ENCODE measurements around the gene LUC7L. TPM values are rescaled to one million over a fixed set of nuclear protein-coding genes. Genes with fewer than 3 reads are reported as not detected.

The LUC7L gene
- total RNA-seq, 1 donor from 2014 or later: 74.1 TPM

DNA sequence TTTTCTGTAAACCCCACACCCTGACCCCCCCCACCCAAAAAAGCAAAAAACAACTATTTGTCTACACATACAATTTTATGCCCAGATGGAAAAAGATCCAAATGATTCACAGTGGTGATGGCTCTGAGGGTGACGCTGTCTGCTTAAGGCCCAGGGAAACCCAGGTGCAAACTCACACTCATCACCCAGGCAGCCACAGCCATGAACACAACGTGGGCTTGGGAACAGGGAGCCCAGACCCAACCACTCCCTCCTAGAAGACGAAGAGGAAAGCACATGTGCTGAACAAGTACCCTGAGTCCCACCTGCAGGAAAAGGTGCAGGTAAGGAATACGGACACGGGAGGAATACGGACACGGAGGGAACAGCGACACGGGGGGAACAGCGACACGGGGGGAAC lies 43.6 kb downstream of the LUC7L start:
- H2AFZ ChIP-seq (ENCODE audit: low read depth, low read length): no peak overlapping the region
- Mint-ChIP-seq H3K9me3 (ENCODE audit: unreplicated experiment) (no peaks in the 10 kb centered on the region), H3K4me3 (ENCODE audit: unreplicated experiment) (no peak overlapping the region), H3K27ac (ENCODE audit: unreplicated experiment) (no peak overlapping the region), H3K4me1 (ENCODE audit: low read depth, unreplicated experiment) (no peaks in the 10 kb centered on the region), H3K36me3 (ENCODE audit: low read depth, unreplicated experiment) (peaks cover 16% of the 10 kb centered on the region), H3K27me3 (ENCODE audit: low read depth, unreplicated experiment) (no peaks in the 10 kb centered on the region)
- no peak overlapping the region for H3K9ac ChIP-seq (ENCODE audit: low read length)
- no peak for TF ChIP-seq EZH2 (IDR thresholded peaks at IDR 0.05; ENCODE audit: insufficient read depth, low read length)
- TF ChIP-seq, protein P1, sequence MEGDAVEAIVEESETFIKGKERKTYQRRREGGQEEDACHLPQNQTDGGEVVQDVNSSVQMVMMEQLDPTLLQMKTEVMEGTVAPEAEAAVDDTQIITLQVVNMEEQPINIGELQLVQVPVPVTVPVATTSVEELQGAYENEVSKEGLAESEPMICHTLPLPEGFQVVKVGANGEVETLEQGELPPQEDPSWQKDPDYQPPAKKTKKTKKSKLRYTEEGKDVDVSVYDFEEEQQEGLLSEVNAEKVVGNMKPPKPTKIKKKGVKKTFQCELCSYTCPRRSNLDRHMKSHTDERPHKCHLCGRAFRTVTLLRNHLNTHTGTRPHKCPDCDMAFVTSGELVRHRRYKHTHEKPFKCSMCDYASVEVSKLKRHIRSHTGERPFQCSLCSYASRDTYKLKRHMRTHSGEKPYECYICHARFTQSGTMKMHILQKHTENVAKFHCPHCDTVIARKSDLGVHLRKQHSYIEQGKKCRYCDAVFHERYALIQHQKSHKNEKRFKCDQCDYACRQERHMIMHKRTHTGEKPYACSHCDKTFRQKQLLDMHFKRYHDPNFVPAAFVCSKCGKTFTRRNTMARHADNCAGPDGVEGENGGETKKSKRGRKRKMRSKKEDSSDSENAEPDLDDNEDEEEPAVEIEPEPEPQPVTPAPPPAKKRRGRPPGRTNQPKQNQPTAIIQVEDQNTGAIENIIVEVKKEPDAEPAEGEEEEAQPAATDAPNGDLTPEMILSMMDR (IDR thresholded peaks at IDR 0.05; ENCODE audit: insufficient read depth, low read depth, low read length): no peak
- H3K4me1 ChIP-seq (ENCODE audit: insufficient read depth, low read length): peaks cover 10% of the 10 kb centered on the region
- FAIRE-seq (no peak), DNase-seq (ENCODE audit: low read depth) (no peak)
- H3K27ac ChIP-seq (ENCODE audit: low read depth, low read length): no peak overlapping the region
- peaks cover 63% of the 10 kb centered on the region for H4K20me1 ChIP-seq (ENCODE audit: insufficient read depth, low read length)
- H3K4me2 ChIP-seq (ENCODE audit: low read length): no peak overlapping the region
- H3K36me3 ChIP-seq (ENCODE audit: insufficient read depth, low read length): peaks cover 22% of the 10 kb centered on the region
- no peak overlapping the region for H3K4me3 ChIP-seq (ENCODE audit: insufficient read depth, low read depth, low read length)
- H3K9me3 ChIP-seq (ENCODE audit: insufficient read depth, low read depth, low read length): no peaks in the 10 kb centered on the region
- no peaks in the 10 kb centered on the region for H3K27me3 ChIP-seq (ENCODE audit: insufficient read depth, low read length)
- no peaks in the 10 kb centered on the region for H3K79me2 ChIP-seq (ENCODE audit: insufficient read depth, low read length)

DNA sequence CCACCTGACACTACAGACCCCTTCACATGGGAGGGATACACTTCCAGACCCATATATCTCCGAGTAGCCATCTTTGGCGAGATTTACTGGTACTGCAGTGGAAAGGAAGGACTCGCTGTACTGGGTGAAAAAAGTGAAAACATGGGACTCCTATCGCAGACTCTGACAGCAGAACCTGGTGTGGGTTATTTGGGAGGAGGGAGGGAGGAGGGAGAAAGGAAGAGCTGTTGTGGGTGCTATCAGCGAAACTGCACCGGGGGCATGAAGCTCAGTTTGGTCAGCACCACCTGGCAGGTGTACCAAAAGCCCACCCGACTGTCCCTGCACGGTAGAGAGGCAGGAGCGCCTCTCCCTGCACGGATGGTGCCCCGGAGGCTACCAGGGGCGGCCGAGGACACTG lies 44.0 kb downstream of the LUC7L start:
- Histone ChIP-seq H3K27ac (ENCODE audit: low read depth, low read length) (no peak overlapping the region), H3K9me3 (ENCODE audit: insufficient read depth, low read depth, low read length) (no peaks in the 10 kb centered on the region), H3K27me3 (ENCODE audit: insufficient read depth, low read length) (no peaks in the 10 kb centered on the region), H3K9ac (ENCODE audit: low read length) (no peak overlapping the region), H2AFZ (ENCODE audit: low read depth, low read length) (no peak overlapping the region), H3K4me3 (ENCODE audit: insufficient read depth, low read depth, low read length) (no peak overlapping the region), H3K4me2 (ENCODE audit: low read length) (no peak overlapping the region), H3K79me2 (ENCODE audit: insufficient read depth, low read length) (no peaks in the 10 kb centered on the region), H3K4me1 (ENCODE audit: insufficient read depth, low read length) (peaks cover 10% of the 10 kb centered on the region), H3K36me3 (ENCODE audit: insufficient read depth, low read length) (peaks cover 22% of the 10 kb centered on the region), H4K20me1 (ENCODE audit: insufficient read depth, low read length) (peaks cover 58% of the 10 kb centered on the region)
- FAIRE-seq: no peak
- no peaks in the 10 kb centered on the region for H3K4me1 Mint-ChIP-seq (ENCODE audit: low read depth, unreplicated experiment)
- no peak overlapping the region for H3K27ac Mint-ChIP-seq (ENCODE audit: unreplicated experiment)
- TF ChIP-seq EZH2 (IDR thresholded peaks at IDR 0.05; ENCODE audit: insufficient read depth, low read length): no peak
- TF ChIP-seq, protein P1 (IDR thresholded peaks at IDR 0.05; ENCODE audit: insufficient read depth, low read depth, low read length): no peak
- peaks cover 15% of the 10 kb centered on the region for H3K36me3 Mint-ChIP-seq (ENCODE audit: low read depth, unreplicated experiment)
- no peaks in the 10 kb centered on the region for H3K9me3 Mint-ChIP-seq (ENCODE audit: unreplicated experiment)
- no peaks in the 10 kb centered on the region for H3K27me3 Mint-ChIP-seq (ENCODE audit: low read depth, unreplicated experiment)
- H3K4me3 Mint-ChIP-seq (ENCODE audit: unreplicated experiment): no peak overlapping the region
- no peak for DNase-seq (ENCODE audit: low read depth)

DNA sequence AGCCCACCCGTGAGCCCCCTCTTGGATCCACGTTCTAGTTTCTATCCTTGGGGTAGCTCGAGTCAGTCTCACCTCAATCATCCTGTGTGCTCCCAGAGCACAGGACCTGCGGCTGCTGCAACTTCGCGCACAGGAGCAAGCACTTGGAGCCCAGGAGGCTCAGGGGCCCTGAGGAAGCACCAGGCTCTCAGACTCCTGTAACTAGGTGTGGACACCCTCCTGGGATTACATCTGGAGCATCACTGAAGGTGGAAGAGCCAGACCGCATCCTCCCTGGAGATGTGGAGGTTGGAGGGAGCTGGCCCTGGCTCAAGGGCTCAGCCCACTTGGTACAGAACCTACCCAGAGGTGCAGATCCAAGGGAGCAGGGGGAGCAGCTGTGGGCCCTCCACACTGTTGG lies 46.2 kb downstream of the LUC7L start:
- H3K36me3 Mint-ChIP-seq (ENCODE audit: low read depth, unreplicated experiment): peaks cover 2% of the 10 kb centered on the region
- H3K4me2 ChIP-seq (ENCODE audit: low read length): no peak overlapping the region
- no peak overlapping the region for H3K27ac Mint-ChIP-seq (ENCODE audit: unreplicated experiment)
- peaks cover 15% of the 10 kb centered on the region for H3K27me3 ChIP-seq (ENCODE audit: insufficient read depth, low read length)
- no peak overlapping the region for H3K9ac ChIP-seq (ENCODE audit: low read length)
- H3K4me3 ChIP-seq (ENCODE audit: insufficient read depth, low read depth, low read length): no peak overlapping the region
- peaks cover 10% of the 10 kb centered on the region for H3K4me1 ChIP-seq (ENCODE audit: insufficient read depth, low read length)
- H3K79me2 ChIP-seq (ENCODE audit: insufficient read depth, low read length): no peaks in the 10 kb centered on the region
- FAIRE-seq (no peak), DNase-seq (ENCODE audit: low read depth) (no peak)
- no peak overlapping the region for H3K27ac ChIP-seq (ENCODE audit: low read depth, low read length)
- H3K36me3 ChIP-seq (ENCODE audit: insufficient read depth, low read length): peaks cover 9% of the 10 kb centered on the region
- H4K20me1 ChIP-seq (ENCODE audit: insufficient read depth, low read length): peaks cover 42% of the 10 kb centered on the region
- H3K4me3 Mint-ChIP-seq (ENCODE audit: unreplicated experiment): no peak overlapping the region
- H3K27me3 Mint-ChIP-seq (ENCODE audit: low read depth, unreplicated experiment): peaks cover 12% of the 10 kb centered on the region
- no peak overlapping the region for H2AFZ ChIP-seq (ENCODE audit: low read depth, low read length)
- no peaks in the 10 kb centered on the region for H3K9me3 Mint-ChIP-seq (ENCODE audit: unreplicated experiment)
- H3K4me1 Mint-ChIP-seq (ENCODE audit: low read depth, unreplicated experiment): no peaks in the 10 kb centered on the region
- no peaks in the 10 kb centered on the region for H3K9me3 ChIP-seq (ENCODE audit: insufficient read depth, low read depth, low read length)
- TF ChIP-seq, protein P1 (IDR thresholded peaks at IDR 0.05; ENCODE audit: insufficient read depth, low read depth, low read length): no peak
- TF ChIP-seq EZH2 (IDR thresholded peaks at IDR 0.05; ENCODE audit: insufficient read depth, low read length): no peak
